Mesenchymal stem cell (in vitro differentiated cells and primary cell): ENCODE measurements around the gene KTN1.
A peak's percentile ranks its signal among the peaks of the same experiment; 100 is the strongest.

ENCODE experiments used
- DNase-seq: peaks from one replicate; pipeline ENCODE4 v3.0.0-alpha.2; 2013
- H2AFZ ChIP-seq: one replicate; pipeline ENCODE4 v1.6.1; 2013; ENCODE audit warnings: low read depth, mild to moderate bottlenecking, control low read depth, inconsistent platforms, low read length, moderate library complexity
- H2AK5ac ChIP-seq: 2 replicates; pipeline ENCODE4 v1.6.1; 2013; ENCODE audit warnings: low read length, moderate library complexity, mild to moderate bottlenecking, inconsistent platforms; ENCODE audit not compliant: severe bottlenecking
- H2BK120ac ChIP-seq: one replicate; pipeline ENCODE4 v1.6.1; 2013; ENCODE audit warnings: low read depth, mild to moderate bottlenecking, inconsistent platforms, low read length, moderate library complexity
- H2BK12ac ChIP-seq, 2 experiments: one replicate each; pipeline ENCODE4 v1.6.1; 2013; ENCODE audit warnings: inconsistent platforms in 2 of 2, low read length in 2 of 2, mild to moderate bottlenecking in 2 of 2, moderate library complexity in 2 of 2, control low read depth in 1 of 2
- H2BK15ac ChIP-seq: one replicate; pipeline ENCODE4 v1.6.1; 2013; ENCODE audit warnings: mild to moderate bottlenecking, low read depth, inconsistent platforms; ENCODE audit not compliant: poor library complexity, severe bottlenecking
- H2BK5ac ChIP-seq: 2 replicates; pipeline ENCODE4 v1.6.1; 2013; ENCODE audit warnings: low read depth, mild to moderate bottlenecking, low read length, control low read depth, inconsistent platforms; ENCODE audit not compliant: poor library complexity, severe bottlenecking
- H3K14ac ChIP-seq, 2 experiments: one replicate each; pipeline ENCODE4 v1.6.1; 2013; ENCODE audit warnings: inconsistent platforms in 2 of 2, low read length in 2 of 2, control low read depth in 1 of 2, mild to moderate bottlenecking in 1 of 2, moderate library complexity in 1 of 2
- H3K18ac ChIP-seq, 2 experiments: one replicate each; pipeline ENCODE4 v1.6.1; 2013; ENCODE audit warnings: inconsistent platforms in 2 of 2, low read length in 2 of 2, control low read depth in 1 of 2, low read depth in 1 of 2, mild to moderate bottlenecking in 1 of 2
- H3K23ac ChIP-seq, 2 experiments: one replicate each; pipeline ENCODE4 v1.6.1; 2013; ENCODE audit warnings: inconsistent platforms in 2 of 2, low read length in 2 of 2, mild to moderate bottlenecking in 2 of 2, moderate library complexity in 2 of 2, control low read depth in 1 of 2
- H3K27ac ChIP-seq: 2 replicates; pipeline ENCODE4 v1.5.1; 2013; ENCODE audit warnings: mild to moderate bottlenecking, moderate library complexity, low read length, control low read depth, inconsistent platforms; ENCODE audit not compliant: poor library complexity, severe bottlenecking
- H3K27me3 ChIP-seq, 2 experiments: 2 replicates each; pipeline versions ENCODE4 v1.6.1 to v1.7.0; 2013; ENCODE audit warnings: low read length in 2 of 2, mild to moderate bottlenecking in 2 of 2, moderate library complexity in 2 of 2, control low read depth in 1 of 2, inconsistent platforms in 1 of 2; ENCODE audit not compliant: control insufficient read depth in 1 of 2, insufficient read depth in 1 of 2
- H3K36me3 ChIP-seq, 2 experiments: 2 replicates each; pipeline versions ENCODE4 v1.6.1 to v1.7.0; 2013; ENCODE audit warnings: low read length in 2 of 2, control low read depth in 1 of 2, inconsistent platforms in 1 of 2, low read depth in 1 of 2, mild to moderate bottlenecking in 1 of 2; ENCODE audit not compliant: insufficient read depth in 2 of 2, control insufficient read depth in 1 of 2
- H3K4ac ChIP-seq, 2 experiments: one replicate each; pipeline ENCODE4 v1.6.1; 2013; ENCODE audit warnings: inconsistent platforms in 2 of 2, low read length in 2 of 2, mild to moderate bottlenecking in 2 of 2, moderate library complexity in 2 of 2, control low read depth in 1 of 2, low read depth in 1 of 2
- H3K4me1 ChIP-seq: 2 replicates; pipeline ENCODE4 v1.6.1; 2013; ENCODE audit warnings: low read depth, low read length, control low read depth; ENCODE audit not compliant: control insufficient read depth, insufficient read depth
- H3K4me2 ChIP-seq: 2 replicates; pipeline ENCODE4 v1.6.1; 2013; ENCODE audit warnings: low read length, mild to moderate bottlenecking, inconsistent platforms; ENCODE audit not compliant: poor library complexity, severe bottlenecking
- H3K4me3 ChIP-seq, 2 experiments: 2 replicates each; pipeline versions ENCODE4 v1.5.1 to v1.7.0; 2013; ENCODE audit warnings: low read length in 2 of 2, mild to moderate bottlenecking in 2 of 2, control low read depth in 1 of 2, low read depth in 1 of 2; ENCODE audit not compliant: insufficient read depth in 1 of 2
- H3K79me1 ChIP-seq: replicated peaks from 2 replicates; pipeline ENCODE4 v1.6.1; 2013; ENCODE audit warnings: mild to moderate bottlenecking, control low read depth, low read length, inconsistent platforms; ENCODE audit not compliant: poor library complexity, severe bottlenecking
- H3K9ac ChIP-seq: 2 replicates; pipeline ENCODE4 v1.7.0; 2013; ENCODE audit warnings: mild to moderate bottlenecking, low read length, moderate library complexity
- H3K9me3 ChIP-seq: 2 replicates; pipeline ENCODE4 v1.7.0; 2013; ENCODE audit warnings: mild to moderate bottlenecking, low read length; ENCODE audit not compliant: control insufficient read depth
- H4K8ac ChIP-seq: one replicate; pipeline ENCODE4 v1.6.1; 2013; ENCODE audit warnings: inconsistent platforms, mild to moderate bottlenecking, low read length, moderate library complexity
- H4K91ac ChIP-seq: one replicate; pipeline ENCODE4 v1.6.1; 2013; ENCODE audit warnings: mild to moderate bottlenecking, low read length, inconsistent platforms
- WGBS: methylation state at CpG from one replicate; pipeline ENCODE4 v1.1.7; 2013; ENCODE audit warnings: mixed read lengths; 5-methylcytosine and 5-hydroxymethylcytosine counted together

The KTN1 gene

DNA sequence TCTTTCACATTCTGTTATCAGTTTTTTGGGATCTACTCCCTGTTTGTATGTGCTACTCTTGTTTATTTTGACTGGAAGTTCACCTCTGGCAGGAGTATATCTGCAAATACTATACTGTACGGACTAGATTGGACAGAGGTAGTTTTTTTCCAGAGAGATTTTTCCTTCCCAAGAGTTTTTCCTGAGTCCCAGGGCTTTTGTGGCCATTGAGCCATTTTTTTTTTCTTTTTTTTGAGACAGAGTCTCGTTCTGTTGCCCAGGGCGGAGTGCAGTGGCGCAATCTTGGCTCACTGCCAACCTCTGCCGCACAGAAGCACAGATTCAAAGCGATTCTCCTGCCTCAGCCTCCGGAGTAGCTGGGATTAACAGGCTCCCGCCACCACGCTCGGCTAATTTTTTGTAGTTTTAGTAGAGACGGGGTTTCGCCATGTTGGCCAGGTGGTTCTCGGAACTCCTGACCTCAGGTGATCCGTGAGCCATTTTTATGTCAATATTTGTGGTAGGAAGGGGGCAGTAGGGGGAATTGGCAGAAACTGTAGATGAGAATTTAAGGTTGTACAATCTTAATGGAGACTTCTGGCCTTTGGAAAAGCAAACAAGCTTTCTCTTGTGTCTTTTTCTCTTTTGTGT is 19.4 kb downstream of the KTN1 start:
- Histone ChIP-seq H3K27ac (no peak overlapping the region), H2BK5ac (no peak overlapping the region), H4K8ac (no peak overlapping the region), H2BK120ac (no peak overlapping the region), H3K9me3 (no peaks in the 10 kb centered on the region), H2BK12ac (no peak overlapping the region), H2AFZ (no peak overlapping the region), H3K23ac (no peak overlapping the region), H2BK15ac (no peak overlapping the region), H3K18ac (no peak overlapping the region), H3K4ac (no peak overlapping the region), H4K91ac (no peak overlapping the region), H3K36me3 (peaks cover 0 to 15% of the 10 kb centered on the region in 2 experiments), H2AK5ac (peak overlapping the region; percentile 70), H3K4me3 (no peak overlapping the region), H3K4me2 (peak overlapping the region; percentile 5), H3K4me1 (peaks cover 6% of the 10 kb centered on the region), H3K27me3 (no peaks in the 10 kb centered on the region), H3K14ac (no peak overlapping the region), H3K9ac (no peak overlapping the region), H3K79me1 (no peaks in the 10 kb centered on the region)
- 94% methylated on average over 14 of the region's 14 CpGs for WGBS
- DNase-seq, result no peak

DNA sequence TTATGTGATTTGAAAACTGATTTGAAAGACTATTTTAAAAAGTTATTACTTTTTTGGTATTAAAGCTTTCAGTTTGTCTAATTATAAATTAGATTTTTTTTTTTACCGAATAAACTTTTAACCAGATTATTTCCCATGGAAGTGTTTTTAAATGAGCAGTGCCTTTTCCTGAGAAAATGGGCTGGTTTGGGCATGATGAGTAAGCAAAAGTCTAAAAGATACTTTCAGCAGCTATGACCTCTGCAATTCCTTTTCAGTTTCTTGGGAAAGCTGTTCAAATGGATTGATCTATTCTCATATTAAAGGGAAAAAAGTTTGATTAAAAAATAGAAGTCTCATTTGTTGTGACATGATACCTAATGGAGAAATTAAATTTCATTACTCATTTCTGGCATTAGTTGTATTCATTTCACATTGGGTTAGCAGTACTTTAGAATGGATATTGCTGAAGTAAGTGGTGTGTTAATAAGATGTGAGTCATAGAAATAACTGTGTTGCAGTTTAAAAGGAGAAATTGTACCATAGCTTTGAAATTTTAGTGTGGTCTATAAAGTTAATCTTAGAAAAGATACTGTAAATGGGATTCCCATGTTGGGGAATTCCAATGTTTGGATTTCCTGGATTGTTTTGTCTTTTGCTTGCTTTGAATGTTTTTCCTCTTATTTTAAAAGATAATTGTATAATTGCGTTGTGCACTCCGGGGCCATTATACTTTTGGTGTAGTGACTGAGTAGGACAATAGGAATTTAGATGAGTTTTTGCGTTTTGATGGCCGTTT is 21.0 kb downstream of the KTN1 start:
- Histone ChIP-seq H3K4ac (no peak overlapping the region), H4K8ac (no peak overlapping the region), H3K27me3 (no peaks in the 10 kb centered on the region), H2BK120ac (no peak overlapping the region), H2AK5ac (no peak overlapping the region), H3K79me1 (no peaks in the 10 kb centered on the region), H2BK15ac (no peak overlapping the region), H4K91ac (no peak overlapping the region), H3K36me3 (peaks cover 0 to 23% of the 10 kb centered on the region in 2 experiments), H2BK12ac (no peak overlapping the region), H3K14ac (no peak overlapping the region), H3K9ac (peak overlapping the region; percentile 64), H3K4me3 (no peak overlapping the region), H3K27ac (peak overlapping the region; percentile 76), H3K18ac (no peak overlapping the region), H3K4me1 (peaks cover 9% of the 10 kb centered on the region), H3K4me2 (no peak overlapping the region), H3K9me3 (no peaks in the 10 kb centered on the region), H2AFZ (no peak overlapping the region), H3K23ac (no peak overlapping the region), H2BK5ac (no peak overlapping the region)
- DNase-seq, result peak; percentile 75
- WGBS, result 15% methylated on average over 2 of the region's 5 CpGs

DNA sequence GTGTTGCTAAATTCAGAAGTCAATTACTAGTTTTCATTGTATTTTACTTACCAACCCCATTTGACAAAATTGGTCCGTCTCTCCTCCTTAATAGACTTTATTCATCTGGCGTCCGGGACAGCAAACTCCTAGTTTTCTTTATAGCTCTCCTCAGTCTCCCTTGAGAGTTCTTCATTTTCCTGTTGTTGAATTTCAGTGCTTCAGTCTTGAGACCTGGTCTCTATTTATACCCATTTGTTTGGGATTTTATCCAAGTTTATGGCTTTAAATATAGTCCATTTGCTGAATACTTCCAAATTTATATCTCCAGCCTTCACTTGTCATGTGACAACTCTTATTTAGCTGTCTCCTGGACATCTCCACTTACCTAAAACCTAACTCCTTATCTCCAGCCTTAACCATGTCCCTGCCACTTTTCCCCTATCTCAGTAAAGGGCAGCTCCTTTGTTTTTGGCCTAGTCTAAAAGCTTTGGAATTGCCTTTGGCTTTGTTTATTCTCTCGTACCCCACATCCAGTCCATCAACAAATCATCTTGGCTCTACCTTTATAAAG is 23.5 kb downstream of the KTN1 start:
- H3K36me3 ChIP-seq, result peaks cover 0 to 23% of the 10 kb centered on the region in 2 experiments
- no peak overlapping the region for H2BK120ac ChIP-seq
- H3K18ac ChIP-seq, result no peak overlapping the region
- H2AFZ ChIP-seq, result no peak overlapping the region
- H3K27me3 ChIP-seq, result no peaks in the 10 kb centered on the region
- 85% methylated on average over 4 of the region's 4 CpGs for WGBS
- DNase-seq, result no peak
- no peak overlapping the region for H2BK12ac ChIP-seq
- peaks cover 9% of the 10 kb centered on the region for H3K4me1 ChIP-seq
- H3K27ac ChIP-seq, result no peak overlapping the region
- H4K8ac ChIP-seq, result no peak overlapping the region
- no peaks in the 10 kb centered on the region for H3K79me1 ChIP-seq
- H4K91ac ChIP-seq, result no peak overlapping the region
- no peaks in the 10 kb centered on the region for H3K9me3 ChIP-seq
- H3K9ac ChIP-seq, result no peak overlapping the region
- H3K4me3 ChIP-seq, result no peak overlapping the region
- no peak overlapping the region for H3K14ac ChIP-seq
- H3K4me2 ChIP-seq, result no peak overlapping the region
- H3K23ac ChIP-seq, result no peak overlapping the region
- H2BK5ac ChIP-seq, result no peak overlapping the region
- no peak overlapping the region for H2AK5ac ChIP-seq
- no peak overlapping the region for H2BK15ac ChIP-seq
- H3K4ac ChIP-seq, result no peak overlapping the region

DNA sequence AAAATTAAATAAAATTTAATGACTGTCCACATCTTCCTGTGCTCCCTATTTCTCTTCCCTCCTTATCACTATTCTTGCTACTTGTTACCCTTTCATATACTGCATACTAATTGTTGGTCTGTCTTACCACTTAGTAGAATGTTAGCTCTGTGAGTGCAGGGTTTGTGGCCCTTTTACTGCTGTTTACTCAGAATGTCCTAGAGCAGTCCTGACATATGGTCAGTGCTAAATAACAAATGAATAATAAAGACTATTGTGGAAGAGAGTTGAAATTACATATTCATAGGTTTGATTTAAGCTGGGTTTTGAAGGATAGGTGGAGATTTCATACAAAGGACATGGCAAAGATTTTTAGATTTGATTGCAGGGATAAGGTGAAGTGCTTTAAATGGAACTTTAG is 24.5 kb downstream of the KTN1 start:
- Histone ChIP-seq H2BK12ac (no peak overlapping the region), H2AK5ac (no peak overlapping the region), H3K4me2 (no peak overlapping the region), H2BK15ac (no peak overlapping the region), H3K4me1 (peaks cover 9% of the 10 kb centered on the region), H3K27ac (no peak overlapping the region), H3K4ac (no peak overlapping the region), H3K9me3 (no peaks in the 10 kb centered on the region), H3K9ac (no peak overlapping the region), H4K8ac (no peak overlapping the region), H3K23ac (no peak overlapping the region), H2BK5ac (no peak overlapping the region), H3K18ac (no peak overlapping the region), H2AFZ (no peak overlapping the region), H3K14ac (no peak overlapping the region), H4K91ac (no peak overlapping the region), H3K79me1 (no peaks in the 10 kb centered on the region), H3K4me3 (no peak overlapping the region), H3K27me3 (no peaks in the 10 kb centered on the region), H2BK120ac (no peak overlapping the region), H3K36me3 (peaks cover 0 to 27% of the 10 kb centered on the region in 2 experiments)
- no peak for DNase-seq
